Urinary bladder (tissue), 2 donors: ENCODE measurements around the gene GNGT2. TPM values are rescaled to one million over a fixed set of nuclear protein-coding genes. Genes with fewer than 3 reads are reported as not detected.

ENCODE experiments used
- polyA plus RNA-seq: library from polyadenylated mRNA; stranded (reverse); fragments of 200-250 nt; gene quantifications from one replicate; pipeline ENCODE4 v1.2.3, GENCODE V29; 2013
- total RNA-seq: library from RNA; depleted of rRNA; stranded (reverse); fragments of >200 nt; gene quantifications from one replicate; pipeline ENCODE4 v1.2.3, GENCODE V29; 2014
- donor health status: healthy.

GNGT2 gene
- total and polyA plus RNA-seq, 2 donors, result 0.42 to 4.7 TPM

Other genes starting within 250 kb of the GNGT2 start
- not detected for gene GIP, start 242.0 kb downstream of the GNGT2 start, total RNA-seq
- not detected for gene GIP, start 242.0 kb downstream of the GNGT2 start, polyA plus RNA-seq
- gene IGF2BP1, start 213.2 kb downstream of the GNGT2 start, total RNA-seq, result 2.9 TPM
- 0.03 TPM for gene IGF2BP1, start 213.2 kb downstream of the GNGT2 start, polyA plus RNA-seq
- gene B4GALNT2, start 77.8 kb downstream of the GNGT2 start, total RNA-seq, result not detected
- not detected for gene B4GALNT2, start 77.8 kb downstream of the GNGT2 start, polyA plus RNA-seq
- gene ABI3, start 133 bp upstream of the GNGT2 start, total RNA-seq, result 3.0 TPM
- gene ABI3, start 133 bp upstream of the GNGT2 start, polyA plus RNA-seq, result 11.7 TPM
- 2.0 TPM for gene PHOSPHO1, start 20.2 kb upstream of the GNGT2 start, total RNA-seq
- 0.75 TPM for gene PHOSPHO1, start 20.2 kb upstream of the GNGT2 start, polyA plus RNA-seq
- 47.5 TPM for gene ZNF652, start 151.7 kb upstream of the GNGT2 start, total RNA-seq
- 12.8 TPM for gene ZNF652, start 151.7 kb upstream of the GNGT2 start, polyA plus RNA-seq
- 56.5 TPM for gene PHB1, start 204.3 kb upstream of the GNGT2 start, total RNA-seq
- gene PHB1, start 204.3 kb upstream of the GNGT2 start, polyA plus RNA-seq, result 159 TPM